ENCODE results near the gene NEDD4.

- no peak for TF ChIP-seq ZNF510 (tag by site-specific recombination; IDR thresholded peaks at IDR 0.05; ENCODE audit: insufficient replicate concordance)
- TF ChIP-seq KLF16 (tag by site-specific recombination; IDR thresholded peaks at IDR 0.05) = no peak
- TF ChIP-seq, protein P1, sequence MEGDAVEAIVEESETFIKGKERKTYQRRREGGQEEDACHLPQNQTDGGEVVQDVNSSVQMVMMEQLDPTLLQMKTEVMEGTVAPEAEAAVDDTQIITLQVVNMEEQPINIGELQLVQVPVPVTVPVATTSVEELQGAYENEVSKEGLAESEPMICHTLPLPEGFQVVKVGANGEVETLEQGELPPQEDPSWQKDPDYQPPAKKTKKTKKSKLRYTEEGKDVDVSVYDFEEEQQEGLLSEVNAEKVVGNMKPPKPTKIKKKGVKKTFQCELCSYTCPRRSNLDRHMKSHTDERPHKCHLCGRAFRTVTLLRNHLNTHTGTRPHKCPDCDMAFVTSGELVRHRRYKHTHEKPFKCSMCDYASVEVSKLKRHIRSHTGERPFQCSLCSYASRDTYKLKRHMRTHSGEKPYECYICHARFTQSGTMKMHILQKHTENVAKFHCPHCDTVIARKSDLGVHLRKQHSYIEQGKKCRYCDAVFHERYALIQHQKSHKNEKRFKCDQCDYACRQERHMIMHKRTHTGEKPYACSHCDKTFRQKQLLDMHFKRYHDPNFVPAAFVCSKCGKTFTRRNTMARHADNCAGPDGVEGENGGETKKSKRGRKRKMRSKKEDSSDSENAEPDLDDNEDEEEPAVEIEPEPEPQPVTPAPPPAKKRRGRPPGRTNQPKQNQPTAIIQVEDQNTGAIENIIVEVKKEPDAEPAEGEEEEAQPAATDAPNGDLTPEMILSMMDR (tag by site-specific recombination; IDR thresholded peaks at IDR 0.05) = no peak
- no peak for TF ChIP-seq ZBTB49 (tag by site-specific recombination; IDR thresholded peaks at IDR 0.05; ENCODE audit: low read depth)
Observed at GRCh38 chr15:56017511-56017910, 24.1 kb upstream of the NEDD4 start.
